ENCODE measurements around the gene CNNM2.

GRCh38 chr10:103105462-103105861, 187.4 kb downstream of the CNNM2 start:
- TF ChIP-seq CTCF (IDR thresholded peaks at IDR 0.05), result no peak
- TF ChIP-seq POLR2A (IDR thresholded peaks at IDR 0.05), result no peak
- no peak for TF ChIP-seq POLR2AphosphoS5 (IDR thresholded peaks at IDR 0.05)
- TF ChIP-seq EP300 (IDR thresholded peaks at IDR 0.05), result no peak
